ENCODE measurements around the gene GFM2.
"Not testable (repeated sequence)": the region's sequence is repeated elsewhere in the genome, so short reads cannot be mapped to it uniquely, and the experiment has no call there.

Gene GFM2

GRCh38 chr5:74801197-74801596 lies 34.3 kb upstream of the GFM2 start:
- Histone ChIP-seq H3K79me2 (ENCODE audit: insufficient read depth, low read length) (no peaks in the 10 kb centered on the region), H4K20me1 (ENCODE audit: insufficient read depth, low read length) (no peaks in the 10 kb centered on the region), H3K4me3 (ENCODE audit: low read depth in 1 of 2, low read length in 2 of 2) (no peak overlapping the region), H3K9ac (ENCODE audit: low read depth, low read length) (no peak overlapping the region), H3K4me1 (ENCODE audit: insufficient read depth, low read length) (no peaks in the 10 kb centered on the region), H2AFZ (ENCODE audit: low read depth, low read length) (no peak overlapping the region), H3K27ac (ENCODE audit: low read length) (no peak overlapping the region), H3K27me3 (ENCODE audit: insufficient read depth, low read length, poor library complexity) (no peaks in the 10 kb centered on the region), H3K4me2 (ENCODE audit: insufficient read depth, low read length) (no peak overlapping the region), H3K36me3 (ENCODE audit: insufficient read depth, low read length) (peaks cover 37% of the 10 kb centered on the region; the same call in 1 of the 2 replicates), H3K9me3 (ENCODE audit: insufficient read depth, low read length, severe bottlenecking) (no peaks in the 10 kb centered on the region)
- no peak for DNase-seq
- no peak for TF ChIP-seq EZH2 (IDR thresholded peaks at IDR 0.05; ENCODE audit: borderline replicate concordance, low read depth, low read length, severe bottlenecking)
- TF ChIP-seq, protein P1, sequence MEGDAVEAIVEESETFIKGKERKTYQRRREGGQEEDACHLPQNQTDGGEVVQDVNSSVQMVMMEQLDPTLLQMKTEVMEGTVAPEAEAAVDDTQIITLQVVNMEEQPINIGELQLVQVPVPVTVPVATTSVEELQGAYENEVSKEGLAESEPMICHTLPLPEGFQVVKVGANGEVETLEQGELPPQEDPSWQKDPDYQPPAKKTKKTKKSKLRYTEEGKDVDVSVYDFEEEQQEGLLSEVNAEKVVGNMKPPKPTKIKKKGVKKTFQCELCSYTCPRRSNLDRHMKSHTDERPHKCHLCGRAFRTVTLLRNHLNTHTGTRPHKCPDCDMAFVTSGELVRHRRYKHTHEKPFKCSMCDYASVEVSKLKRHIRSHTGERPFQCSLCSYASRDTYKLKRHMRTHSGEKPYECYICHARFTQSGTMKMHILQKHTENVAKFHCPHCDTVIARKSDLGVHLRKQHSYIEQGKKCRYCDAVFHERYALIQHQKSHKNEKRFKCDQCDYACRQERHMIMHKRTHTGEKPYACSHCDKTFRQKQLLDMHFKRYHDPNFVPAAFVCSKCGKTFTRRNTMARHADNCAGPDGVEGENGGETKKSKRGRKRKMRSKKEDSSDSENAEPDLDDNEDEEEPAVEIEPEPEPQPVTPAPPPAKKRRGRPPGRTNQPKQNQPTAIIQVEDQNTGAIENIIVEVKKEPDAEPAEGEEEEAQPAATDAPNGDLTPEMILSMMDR (IDR thresholded peaks at IDR 0.05; ENCODE audit: borderline replicate concordance, extremely low read depth, low read length, poor library complexity, severe bottlenecking) = no peak
- ATAC-seq (ENCODE audit: insufficient read depth, low read depth) = no peak

- H3K4me3 ChIP-seq (ENCODE audit: low read depth in 1 of 2, low read length in 2 of 2) = no peak overlapping the region
- H2AFZ ChIP-seq (ENCODE audit: low read depth, low read length) = no peak overlapping the region
- H3K27me3 ChIP-seq (ENCODE audit: insufficient read depth, low read length, poor library complexity) = no peaks in the 10 kb centered on the region
- H3K9me3 ChIP-seq (ENCODE audit: insufficient read depth, low read length, severe bottlenecking) = no peaks in the 10 kb centered on the region
- no peaks in the 10 kb centered on the region for H3K79me2 ChIP-seq (ENCODE audit: insufficient read depth, low read length)
- DNase-seq = no peak
- no peak overlapping the region for H3K9ac ChIP-seq (ENCODE audit: low read depth, low read length)
- H3K4me1 ChIP-seq (ENCODE audit: insufficient read depth, low read length) = no peaks in the 10 kb centered on the region
- no peak overlapping the region for H3K27ac ChIP-seq (ENCODE audit: low read length)
- no peaks in the 10 kb centered on the region for H4K20me1 ChIP-seq (ENCODE audit: insufficient read depth, low read length)
- peaks cover 34% of the 10 kb centered on the region; the same call in 1 of the 2 replicates for H3K36me3 ChIP-seq (ENCODE audit: insufficient read depth, low read length)
- TF ChIP-seq EZH2 (IDR thresholded peaks at IDR 0.05; ENCODE audit: borderline replicate concordance, low read depth, low read length, severe bottlenecking) = no peak
- TF ChIP-seq, protein P1 (IDR thresholded peaks at IDR 0.05; ENCODE audit: borderline replicate concordance, extremely low read depth, low read length, poor library complexity, severe bottlenecking) = no peak
- H3K4me2 ChIP-seq (ENCODE audit: insufficient read depth, low read length) = no peak overlapping the region
- ATAC-seq (ENCODE audit: insufficient read depth, low read depth) = no peak
Observed at GRCh38 chr5:74798977-74799911, 32.3 kb upstream of the GFM2 start.

DNA sequence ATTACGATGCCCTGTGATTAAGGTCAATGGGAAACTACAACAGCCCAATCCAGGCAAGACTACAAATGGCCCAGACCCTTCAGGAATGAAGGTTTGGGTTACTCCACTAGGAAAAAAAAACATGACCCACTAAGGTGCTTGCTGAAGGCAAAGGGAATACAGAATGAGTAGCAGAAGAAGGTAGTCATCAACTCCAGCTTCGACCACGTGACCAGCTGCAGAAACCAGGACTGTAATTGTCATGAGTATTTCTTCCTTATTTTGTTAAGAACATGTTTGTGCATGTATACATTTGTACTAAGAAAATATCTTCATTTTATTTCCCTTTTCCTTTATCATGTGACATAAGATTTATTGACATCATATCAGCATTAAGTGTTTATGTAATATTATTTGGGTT lies 24.8 kb upstream of the GFM2 start:
- H2AFZ ChIP-seq (ENCODE audit: low read depth, low read length); ATAC-seq (ENCODE audit: insufficient read depth, low read depth); H3K9me3 ChIP-seq (ENCODE audit: insufficient read depth, low read length, severe bottlenecking); H3K79me2 ChIP-seq (ENCODE audit: insufficient read depth, low read length); H3K4me1 ChIP-seq (ENCODE audit: insufficient read depth, low read length); DNase-seq; H3K27me3 ChIP-seq (ENCODE audit: insufficient read depth, low read length, poor library complexity); H3K27ac ChIP-seq (ENCODE audit: low read length); H3K4me3 ChIP-seq (ENCODE audit: low read depth in 1 of 2, low read length in 2 of 2); H4K20me1 ChIP-seq (ENCODE audit: insufficient read depth, low read length); H3K9ac ChIP-seq (ENCODE audit: low read depth, low read length); H3K4me2 ChIP-seq (ENCODE audit: insufficient read depth, low read length): not testable (repeated sequence)
- peaks cover 41% of the 10 kb centered on the region for H3K36me3 ChIP-seq (ENCODE audit: insufficient read depth, low read length)

DNA sequence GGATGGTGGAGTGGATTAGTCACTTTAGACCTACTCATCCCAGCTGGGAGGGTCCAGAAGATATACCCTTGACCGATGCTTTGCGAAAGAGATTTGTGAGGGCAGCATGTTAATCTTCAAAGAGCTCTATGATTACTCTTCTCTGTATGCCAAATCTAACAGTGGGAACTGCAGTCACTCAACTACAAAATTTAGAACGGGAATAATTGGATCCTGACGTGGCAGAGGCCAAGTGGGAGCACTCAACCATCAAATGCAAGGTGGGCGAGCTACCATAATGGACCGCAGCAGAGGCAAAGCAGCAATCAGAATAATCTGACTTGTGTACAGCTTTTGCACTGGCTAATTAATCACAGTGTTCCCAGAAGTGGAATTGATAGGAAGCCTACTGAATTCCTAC lies 20.5 kb upstream of the GFM2 start:
- no peak overlapping the region for H3K9ac ChIP-seq (ENCODE audit: low read depth, low read length)
- no peaks in the 10 kb centered on the region for H3K27me3 ChIP-seq (ENCODE audit: insufficient read depth, low read length, poor library complexity)
- no peaks in the 10 kb centered on the region for H4K20me1 ChIP-seq (ENCODE audit: insufficient read depth, low read length)
- no peaks in the 10 kb centered on the region for H3K9me3 ChIP-seq (ENCODE audit: insufficient read depth, low read length, severe bottlenecking)
- H3K36me3 ChIP-seq (ENCODE audit: insufficient read depth, low read length) = peaks cover 30% of the 10 kb centered on the region
- no peaks in the 10 kb centered on the region for H3K4me1 ChIP-seq (ENCODE audit: insufficient read depth, low read length)
- DNase-seq = no peak
- no peak overlapping the region for H3K4me2 ChIP-seq (ENCODE audit: insufficient read depth, low read length)
- no peak overlapping the region for H3K4me3 ChIP-seq (ENCODE audit: low read depth in 1 of 2, low read length in 2 of 2)
- no peak for ATAC-seq (ENCODE audit: insufficient read depth, low read depth)
- TF ChIP-seq, protein P1 (IDR thresholded peaks at IDR 0.05; ENCODE audit: borderline replicate concordance, extremely low read depth, low read length, poor library complexity, severe bottlenecking) = no peak
- TF ChIP-seq EZH2 (IDR thresholded peaks at IDR 0.05; ENCODE audit: borderline replicate concordance, low read depth, low read length, severe bottlenecking) = no peak
- H2AFZ ChIP-seq (ENCODE audit: low read depth, low read length) = no peak overlapping the region
- no peaks in the 10 kb centered on the region for H3K79me2 ChIP-seq (ENCODE audit: insufficient read depth, low read length)
- no peak overlapping the region for H3K27ac ChIP-seq (ENCODE audit: low read length)

All from DND-41 (cell line).